GM12891 (cell line): ENCODE measurements around the gene SKIDA1.

Source experiments
- POLR2A ChIP-seq: IDR thresholded peaks from 2 replicates; pipeline ENCODE4 v1.6.1; 2011; ENCODE audit warnings: low read depth, low read length, control low read depth
- POLR2AphosphoS5 ChIP-seq: IDR thresholded peaks from 2 replicates; pipeline ENCODE4 v1.6.1; 2011; ENCODE audit warnings: low read depth, low read length, control low read depth
- POU2F2 ChIP-seq: IDR thresholded peaks from 2 replicates; pipeline ENCODE4 v1.6.1; 2011; ENCODE audit warnings: low read depth, mild to moderate bottlenecking, control low read depth, low read length, moderate library complexity
- TAF1 ChIP-seq: IDR thresholded peaks from 2 replicates; pipeline ENCODE4 v1.6.1; 2011; ENCODE audit warnings: low read depth, low read length, control low read depth

DNA sequence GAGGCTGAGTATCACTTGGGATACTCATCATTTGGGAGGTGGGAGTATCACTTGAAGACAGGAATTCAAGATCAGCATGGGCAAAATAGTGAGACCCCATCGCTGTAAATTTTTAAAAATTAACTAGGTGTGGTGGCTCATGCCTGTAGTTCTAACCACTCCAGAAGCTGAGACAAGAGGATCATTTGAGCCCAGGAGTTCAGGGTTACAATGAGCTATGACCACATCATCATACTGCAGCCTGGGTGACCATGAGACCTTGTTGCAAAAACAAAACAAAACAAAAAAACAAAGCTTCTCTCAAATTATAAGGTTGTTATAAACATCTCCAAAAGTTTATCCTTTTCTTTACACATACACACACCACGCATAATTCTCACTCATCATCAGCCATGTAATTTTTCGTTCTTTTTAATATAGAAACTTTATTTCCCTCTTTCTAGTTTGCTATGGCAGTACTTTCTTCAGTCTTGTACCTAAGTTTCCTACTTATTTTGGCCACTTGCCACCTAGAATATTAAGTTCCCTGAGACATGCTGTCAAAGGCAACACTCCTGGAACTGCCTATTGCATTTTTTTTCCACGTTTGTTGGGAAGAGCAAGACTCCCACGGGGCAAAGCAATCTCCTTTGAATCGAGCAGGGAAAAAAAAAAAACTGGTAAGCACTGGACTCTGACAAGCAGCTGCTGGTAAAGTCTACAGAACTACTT lies 37.1 kb downstream of the SKIDA1 start:
- TF ChIP-seq POLR2AphosphoS5 (no peak), POLR2A (no peak), TAF1 (no peak), POU2F2 (no peak)
